HG03354 (cell line): ENCODE data around the gene RSPH9.
"Not testable (repeated sequence)": the region's sequence is repeated elsewhere in the genome, so short reads cannot be mapped to it uniquely, and the experiment has no call there.

Experiments
- ATAC-seq: cut with Tn5 transposase; IDR thresholded peaks from one replicate; pipeline ENCODE4 v1.9.1; 2021; ENCODE audit warnings: mild to moderate bottlenecking; ENCODE audit not compliant: unreplicated experiment, poor library complexity, severe bottlenecking

RSPH9 gene

GRCh38 chr6:43628393-43629103 is 16.3 kb upstream of the RSPH9 start:
- ATAC-seq = peak; percentile 24

GRCh38 chr6:43629104-43629504 is 15.7 kb upstream of the RSPH9 start, which contains the start of gene GTPBP2:
GTPBP2 (minus strand) TSS chr6:43629264; CDS start chr6:43629162, 102 bp downstream.
- peak; percentile 86 for ATAC-seq

GRCh38 chr6:43629505-43630300 is 15.1 kb upstream of the RSPH9 start:
- ATAC-seq = peak; percentile 70

DNA sequence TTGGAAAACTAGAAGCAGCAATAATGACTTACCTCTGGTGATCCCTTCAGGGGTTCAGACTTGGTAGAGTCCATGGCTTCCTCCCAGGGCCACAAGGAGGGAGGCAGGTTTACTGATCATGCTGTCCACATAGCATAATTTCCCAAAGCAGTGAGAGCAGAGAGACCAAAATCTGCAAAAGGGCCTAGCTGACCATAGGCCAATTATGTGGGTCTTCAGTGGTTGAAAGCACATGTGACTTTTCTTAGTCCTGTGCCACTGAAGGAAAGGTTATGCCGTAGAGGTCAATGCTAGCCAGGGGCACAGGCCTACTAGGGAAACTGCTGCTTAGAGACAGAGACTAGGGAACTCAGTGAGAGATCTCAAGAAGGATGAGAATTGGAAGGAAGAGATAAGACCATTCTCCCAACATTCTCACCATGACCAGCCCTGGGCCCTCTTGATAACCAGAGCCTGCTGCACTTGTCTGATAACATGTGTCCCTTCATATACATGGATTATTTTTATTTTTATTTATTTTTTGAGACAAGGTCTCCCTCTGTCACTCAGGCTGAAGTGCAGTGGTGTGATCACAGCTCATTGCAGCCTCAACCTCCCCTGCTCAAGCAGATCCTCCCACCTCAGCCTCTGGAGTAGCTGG is 13.7 kb upstream of the RSPH9 start:
- no peak for ATAC-seq

- ATAC-seq = not testable (repeated sequence)
Measured at GRCh38 chr6:43633002-43633401, 11.8 kb upstream of the RSPH9 start.

- no peak for ATAC-seq
Measured at GRCh38 chr6:43634702-43635303, 10.0 kb upstream of the RSPH9 start.

DNA sequence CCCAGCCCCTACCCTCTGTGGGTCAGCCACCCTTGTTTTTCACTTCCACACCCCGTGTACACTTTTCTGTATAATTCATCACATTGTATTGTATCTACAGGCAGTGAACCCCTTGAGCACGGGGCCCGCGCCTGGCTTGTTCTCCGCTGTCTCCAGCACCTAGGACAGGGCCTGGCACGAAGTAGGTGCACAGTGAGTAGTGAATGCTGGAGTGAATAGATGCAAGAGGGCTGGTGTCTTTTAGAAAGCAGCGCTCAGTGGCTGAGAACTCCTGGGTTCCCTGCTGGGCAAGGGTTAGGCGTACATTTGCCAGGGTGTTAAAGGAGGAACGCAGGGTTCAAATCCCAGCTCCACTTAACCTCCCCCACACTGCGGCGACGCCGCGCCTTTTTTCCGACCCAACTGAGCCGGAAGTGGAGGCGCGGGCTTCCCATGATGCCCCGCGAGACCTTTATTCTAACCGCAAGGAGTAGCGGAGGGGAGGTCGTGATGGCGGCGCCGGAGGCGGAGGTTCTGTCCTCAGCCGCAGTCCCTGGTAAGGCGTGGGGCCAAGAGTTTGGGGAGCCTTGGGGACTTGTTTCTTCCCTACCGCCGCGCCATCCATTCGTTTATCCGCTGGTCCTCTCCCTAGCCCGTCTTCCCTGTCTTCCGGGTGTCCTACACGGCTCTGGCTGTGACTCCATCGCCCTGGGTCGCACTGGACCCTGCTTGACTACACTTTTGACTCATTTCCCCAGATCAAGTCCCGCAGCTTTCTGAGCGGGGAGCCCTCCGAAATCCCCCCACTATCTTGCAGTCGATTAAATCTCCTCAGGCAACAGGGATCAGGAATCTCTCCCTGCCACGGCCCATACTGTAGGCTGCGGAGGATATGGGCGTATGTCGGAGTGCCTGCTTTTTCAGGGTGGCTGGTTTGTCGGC is 9.2 kb upstream of the RSPH9 start, which contains the start of gene MAD2L1BP:
Gene MAD2L1BP, plus strand, starts transcription at position 454 of the 921 bp plus-strand sequence. Its CDS starts 36 bp downstream, at position 490.
- peak; percentile 82 for ATAC-seq

DNA sequence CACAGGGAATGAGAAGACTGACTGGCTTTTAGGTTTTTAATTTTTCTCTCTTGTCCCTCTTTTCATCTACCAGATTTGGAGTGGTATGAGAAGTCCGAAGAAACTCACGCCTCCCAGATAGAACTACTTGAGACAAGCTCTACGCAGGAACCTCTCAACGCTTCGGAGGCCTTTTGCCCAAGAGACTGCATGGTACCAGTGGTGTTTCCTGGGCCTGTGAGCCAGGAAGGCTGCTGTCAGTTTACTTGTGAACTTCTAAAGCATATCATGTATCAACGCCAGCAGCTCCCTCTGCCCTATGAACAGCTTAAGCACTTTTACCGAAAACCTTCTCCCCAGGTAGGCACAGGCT is 8.6 kb upstream of the RSPH9 start:
- peak; percentile 21 for ATAC-seq

- ATAC-seq = no peak
Measured at GRCh38 chr6:43639984-43640800, 4.6 kb upstream of the RSPH9 start.

DNA sequence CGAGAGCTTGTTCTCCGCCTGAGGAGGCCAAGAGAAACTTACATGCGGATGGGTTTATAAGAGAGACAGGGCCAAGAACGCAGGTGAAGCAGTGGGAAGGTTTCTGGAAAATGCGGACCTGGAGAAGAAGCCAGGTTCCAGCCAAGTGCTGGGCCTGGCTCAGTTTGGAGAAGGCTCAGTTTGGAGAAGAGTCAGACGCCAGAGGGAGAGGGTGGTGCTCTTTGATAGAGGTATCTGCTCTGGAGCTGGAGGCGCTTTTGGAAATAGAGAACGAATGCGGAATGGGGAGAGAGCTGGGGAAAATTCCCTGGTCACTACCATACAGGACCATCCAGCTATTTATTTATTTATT is 753 bp downstream of the RSPH9 start:
- no peak for ATAC-seq

GRCh38 chr6:43647613-43648012 is 2.8 kb downstream of the RSPH9 start:
- no peak for ATAC-seq

DNA sequence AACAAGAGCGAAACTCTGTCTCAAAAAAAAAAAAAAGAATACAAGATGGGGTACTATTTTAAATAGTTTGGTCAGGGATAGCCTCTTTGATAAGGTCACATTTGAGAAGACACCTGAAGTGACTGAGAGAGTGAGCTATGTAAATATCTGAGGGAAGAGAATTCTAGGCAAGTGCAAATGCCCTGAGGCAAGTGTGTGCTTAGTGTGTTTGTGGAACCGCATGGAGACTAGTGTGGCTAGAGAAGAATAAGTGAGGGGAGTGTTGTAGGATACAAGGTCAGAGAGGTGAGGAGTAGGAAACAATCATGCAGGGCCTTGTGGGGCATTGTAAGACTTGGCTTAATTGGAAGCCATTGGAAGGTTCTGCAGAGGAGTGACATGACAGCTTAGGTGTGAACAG is 3.4 kb downstream of the RSPH9 start:
- ATAC-seq = no peak

- not testable (repeated sequence) for ATAC-seq
Measured at GRCh38 chr6:43652822-43653221, 8.0 kb downstream of the RSPH9 start.

- ATAC-seq = no peak
Measured at GRCh38 chr6:43657221-43657802, 12.5 kb downstream of the RSPH9 start.

GRCh38 chr6:43658161-43658560 is 13.3 kb downstream of the RSPH9 start:
- no peak for ATAC-seq

GRCh38 chr6:43662948-43663347 is 18.1 kb downstream of the RSPH9 start:
- not testable (repeated sequence) for ATAC-seq

GRCh38 chr6:43665376-43665775 is 20.5 kb downstream of the RSPH9 start:
- ATAC-seq = no peak
